WTC11 (cell line): ENCODE data around the gene ABR. TPM values are rescaled to one million over a fixed set of nuclear protein-coding genes. Genes with fewer than 3 reads are reported as not detected.
"Not testable (repeated sequence)": the region's sequence is repeated elsewhere in the genome, so short reads cannot be mapped to it uniquely, and the experiment has no call there.

Experiments
- ATAC-seq: fragments of 200-7000 bp; cut with Tn5 transposase; 2 replicates; pipeline ENCODE4 v1.10.0; 2021; ENCODE audit warnings: mild to moderate bottlenecking, moderate library complexity
- CTCF ChIA-PET: fragments of 300-600 bp; sonication (Branson Sonifier 250); formaldehyde crosslinking; loops from one replicate; lab custom pipeline; 2021; ENCODE audit warnings: antibody characterized with exemption; lab: Charles Lee
- POLR2A ChIA-PET: fragments of 350-600 bp; sonication (Branson Sonifier 250); formaldehyde crosslinking; loops from one replicate; lab custom pipeline; 2021; ENCODE audit warnings: antibody characterized with exemption; lab: Charles Lee
- DNase-seq: peaks from one replicate; pipeline ENCODE4 v3.0.0; 2021; ENCODE audit warnings: low spot score
- H3K27ac Mint-ChIP-seq: 2 replicates; pipeline ENCODE4 v1.8.0; 2021; ENCODE audit warnings: mixed read lengths
- H3K27me3 Mint-ChIP-seq: 2 replicates; pipeline ENCODE4 v1.8.0; 2021; ENCODE audit warnings: low read depth, mild to moderate bottlenecking, moderate library complexity, mixed read lengths
- H3K36me3 Mint-ChIP-seq: 2 replicates; pipeline ENCODE4 v1.8.0; 2021; ENCODE audit warnings: mixed read lengths
- H3K4me1 Mint-ChIP-seq: 2 replicates; pipeline ENCODE4 v1.8.0; 2022; ENCODE audit warnings: mixed read lengths
- H3K4me3 Mint-ChIP-seq: 2 replicates; pipeline ENCODE4 v1.8.0; 2021; ENCODE audit warnings: mild to moderate bottlenecking, moderate library complexity, mixed read lengths
- H3K9me3 Mint-ChIP-seq: 2 replicates; pipeline ENCODE4 v1.8.0; 2021; ENCODE audit warnings: mixed read lengths
- CREB1 ChIP-seq: sonication (generic); formaldehyde crosslinking; IDR thresholded peaks from 2 replicates; pipeline ENCODE4 v1.8.0; 2023; ENCODE audit warnings: mild to moderate bottlenecking, missing genetic modification reagents
- CREM ChIP-seq: sonication (generic); formaldehyde crosslinking; IDR thresholded peaks from 2 replicates; pipeline ENCODE4 v1.8.1; 2022; ENCODE audit warnings: mild to moderate bottlenecking, missing genetic modification reagents, moderate library complexity
- ELF4 ChIP-seq: sonication (generic); formaldehyde crosslinking; IDR thresholded peaks from 2 replicates; pipeline ENCODE4 v1.8.1; 2022; ENCODE audit warnings: low read depth, mild to moderate bottlenecking, moderate library complexity, missing genetic modification reagents
- ESRRA ChIP-seq: sonication (generic); formaldehyde crosslinking; IDR thresholded peaks from 2 replicates; pipeline ENCODE4 v1.8.1; 2022; ENCODE audit warnings: mild to moderate bottlenecking, missing genetic modification reagents, borderline replicate concordance
- GABPB1 ChIP-seq: sonication (generic); formaldehyde crosslinking; IDR thresholded peaks from 2 replicates; pipeline ENCODE4 v1.8.1; 2023; ENCODE audit warnings: mild to moderate bottlenecking, missing genetic modification reagents
- SMAD4 ChIP-seq: sonication (generic); formaldehyde crosslinking; IDR thresholded peaks from 2 replicates; pipeline ENCODE4 v1.8.0; 2022; ENCODE audit warnings: mild to moderate bottlenecking, missing genetic modification reagents
- ZNF138 ChIP-seq: sonication (generic); formaldehyde crosslinking; conservative IDR thresholded peaks from 2 replicates; pipeline ENCODE4 v1.8.1; 2022; ENCODE audit warnings: mild to moderate bottlenecking, moderate library complexity, missing genetic modification reagents
- ZNF263 ChIP-seq: sonication (generic); formaldehyde crosslinking; IDR thresholded peaks from 2 replicates; pipeline ENCODE4 v1.8.1; 2022; ENCODE audit warnings: low read depth, mild to moderate bottlenecking, moderate library complexity, missing genetic modification reagents
- ZNF317 ChIP-seq: sonication (generic); formaldehyde crosslinking; IDR thresholded peaks from 2 replicates; pipeline ENCODE4 v1.8.1; 2023; ENCODE audit warnings: low read depth, mild to moderate bottlenecking, moderate library complexity, missing genetic modification reagents, borderline replicate concordance
- ZNF396 ChIP-seq: fragments of 250-450 bp; sonication (Bioruptor Pico); IDR thresholded peaks from 2 replicates; pipeline ENCODE4 v1.8.0; 2021; ENCODE audit warnings: mild to moderate bottlenecking, moderate library complexity, borderline replicate concordance
- ZNF416 ChIP-seq: fragments of 250-450 bp; sonication (Bioruptor Pico); IDR thresholded peaks from 2 replicates; pipeline ENCODE4 v1.9.0; 2021; ENCODE audit warnings: mild to moderate bottlenecking, inconsistent platforms
- total RNA-seq: library from RNA; stranded (reverse); gene quantifications from 3 replicates; pipeline ENCODE4 v1.2.3, GENCODE V29; 2021
- TF ChIP-seq, protein P1 (sequence below): fragments of 250-450 bp; sonication (Bioruptor Pico); IDR thresholded peaks from 2 replicates; pipeline ENCODE4 v1.9.0; 2021; ENCODE audit warnings: mild to moderate bottlenecking
- TF ChIP-seq, protein P2 (sequence below): sonication (generic); formaldehyde crosslinking; IDR thresholded peaks from 2 replicates; pipeline ENCODE4 v1.8.1; 2022; ENCODE audit warnings: low read depth, mild to moderate bottlenecking, moderate library complexity, missing genetic modification reagents, borderline replicate concordance
- TF ChIP-seq, protein P3 (sequence below): fragments of 250-450 bp; sonication (Bioruptor Pico); IDR thresholded peaks from 2 replicates; pipeline ENCODE4 v1.9.0; 2021; ENCODE audit warnings: moderate library complexity, mild to moderate bottlenecking, inconsistent platforms, borderline replicate concordance
- TF ChIP-seq, protein P4 (sequence below): sonication (generic); formaldehyde crosslinking; IDR thresholded peaks from 2 replicates; pipeline ENCODE4 v1.8.0; 2022; ENCODE audit warnings: mild to moderate bottlenecking, missing genetic modification reagents
- TF ChIP-seq, protein P5 (sequence below): sonication (generic); formaldehyde crosslinking; IDR thresholded peaks from 2 replicates; pipeline ENCODE4 v1.8.1; 2022; ENCODE audit warnings: mild to moderate bottlenecking, moderate library complexity, missing genetic modification reagents
- TF ChIP-seq, protein P6 (sequence below): sonication (generic); formaldehyde crosslinking; IDR thresholded peaks from 2 replicates; pipeline ENCODE4 v1.8.0; 2023; ENCODE audit warnings: mild to moderate bottlenecking, missing genetic modification reagents

The ABR gene
- total RNA-seq, 1 experiment from 2014 or later: 38.0 TPM

DNA sequence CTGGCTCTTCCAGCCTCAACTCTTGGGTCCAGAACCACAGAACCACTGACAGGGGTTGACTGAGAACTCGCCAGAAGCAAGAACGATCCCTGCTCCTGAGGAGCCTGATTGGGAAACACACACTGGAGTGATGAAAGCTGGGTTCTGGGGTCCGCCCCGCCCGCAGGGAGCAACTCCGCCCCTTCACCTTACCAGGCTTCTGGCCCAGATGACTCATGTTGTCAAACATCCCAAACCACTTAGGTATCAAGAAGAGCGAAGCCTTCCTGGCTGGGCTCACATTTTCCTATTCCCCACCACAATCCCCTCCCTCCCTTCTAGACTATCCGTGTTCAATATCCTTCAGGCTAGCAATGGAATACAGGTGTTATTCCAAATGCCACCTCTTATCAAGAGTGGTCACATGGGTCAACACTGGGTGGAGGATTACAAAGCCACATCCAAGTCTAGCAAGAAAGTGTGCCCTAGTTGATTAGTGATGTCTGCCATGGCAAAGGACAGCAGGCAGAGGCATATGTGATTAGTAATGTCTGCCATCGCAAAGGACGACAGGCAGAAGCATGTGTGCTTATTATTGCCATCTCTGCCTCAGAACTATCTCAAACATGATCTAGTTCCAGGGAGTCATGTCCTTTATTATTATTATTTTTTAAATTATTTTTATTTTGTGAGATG lies 112.4 kb downstream of the ABR start:
- TF ChIP-seq GABPB1 (CRISPR knock-in tag): peak; percentile 57; the same call in 1 of the 2 replicates
- no peak for TF ChIP-seq ESRRA (CRISPR knock-in tag)
- Mint-ChIP-seq H3K36me3 (peaks cover 30% of the 10 kb centered on the region), H3K27me3 (0 out of 2 replicates have a peak, but pooled peaks cover 2% of the 10 kb centered on the region), H3K4me3 (no peak overlapping the region), H3K9me3 (peaks cover 15% of the 10 kb centered on the region), H3K27ac (no peak overlapping the region), H3K4me1 (no peaks in the 10 kb centered on the region)
- ChIA-PET POLR2A (no interaction called here), CTCF (no interaction called here)
- DNase-seq (no peak), ATAC-seq (no peak)

DNA sequence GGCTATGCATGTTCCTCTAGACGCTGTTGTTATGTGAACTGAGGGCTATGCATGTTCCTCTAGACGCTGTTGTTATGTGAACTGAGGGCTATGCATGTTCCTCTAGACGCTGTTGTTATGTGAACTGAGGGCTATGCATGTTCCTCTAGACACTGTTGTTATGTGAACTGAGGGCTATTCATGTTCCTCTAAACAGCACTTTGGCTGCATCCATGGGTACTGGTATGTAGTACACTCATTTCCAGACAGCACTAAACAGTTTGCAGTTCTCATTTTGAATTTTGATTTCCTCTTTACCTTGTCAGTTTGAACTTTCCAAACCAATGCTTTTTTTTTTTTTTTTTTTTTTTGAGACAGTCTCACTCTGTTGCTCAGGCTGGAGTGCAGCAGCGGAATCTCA lies 114.4 kb downstream of the ABR start:
- H3K4me3 Mint-ChIP-seq, CTCF ChIA-PET, H3K27me3 Mint-ChIP-seq, ATAC-seq, H3K4me1 Mint-ChIP-seq, DNase-seq, H3K27ac Mint-ChIP-seq, POLR2A ChIA-PET: not testable (repeated sequence)
- H3K9me3 Mint-ChIP-seq: peaks cover 15% of the 10 kb centered on the region
- peaks cover 35% of the 10 kb centered on the region for H3K36me3 Mint-ChIP-seq

DNA sequence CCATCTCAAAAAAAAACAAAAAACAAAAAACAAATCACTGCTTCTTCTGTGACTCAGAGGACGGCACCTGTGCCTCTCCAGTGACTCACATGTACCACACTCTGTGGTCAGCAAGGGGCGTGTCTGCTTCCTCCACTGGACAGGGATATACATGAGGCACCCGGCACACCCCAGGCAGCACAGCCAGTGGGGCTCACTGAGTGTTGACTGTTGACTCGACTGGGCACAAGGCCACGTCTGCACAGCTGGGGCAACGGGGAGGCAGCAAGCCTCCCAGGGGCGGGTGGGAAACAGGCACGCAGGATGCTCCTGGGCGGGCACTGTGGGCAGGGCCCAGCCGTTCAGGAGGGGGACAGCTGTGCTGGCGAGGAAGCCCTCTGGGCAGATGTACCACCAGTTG lies 118.8 kb downstream of the ABR start:
- no peak for ATAC-seq
- H3K4me1 Mint-ChIP-seq: no peaks in the 10 kb centered on the region
- no peak for TF ChIP-seq ZNF396 (CRISPR knock-in tag)
- no peak for TF ChIP-seq SMAD4 (CRISPR knock-in tag)
- TF ChIP-seq, protein P1, sequence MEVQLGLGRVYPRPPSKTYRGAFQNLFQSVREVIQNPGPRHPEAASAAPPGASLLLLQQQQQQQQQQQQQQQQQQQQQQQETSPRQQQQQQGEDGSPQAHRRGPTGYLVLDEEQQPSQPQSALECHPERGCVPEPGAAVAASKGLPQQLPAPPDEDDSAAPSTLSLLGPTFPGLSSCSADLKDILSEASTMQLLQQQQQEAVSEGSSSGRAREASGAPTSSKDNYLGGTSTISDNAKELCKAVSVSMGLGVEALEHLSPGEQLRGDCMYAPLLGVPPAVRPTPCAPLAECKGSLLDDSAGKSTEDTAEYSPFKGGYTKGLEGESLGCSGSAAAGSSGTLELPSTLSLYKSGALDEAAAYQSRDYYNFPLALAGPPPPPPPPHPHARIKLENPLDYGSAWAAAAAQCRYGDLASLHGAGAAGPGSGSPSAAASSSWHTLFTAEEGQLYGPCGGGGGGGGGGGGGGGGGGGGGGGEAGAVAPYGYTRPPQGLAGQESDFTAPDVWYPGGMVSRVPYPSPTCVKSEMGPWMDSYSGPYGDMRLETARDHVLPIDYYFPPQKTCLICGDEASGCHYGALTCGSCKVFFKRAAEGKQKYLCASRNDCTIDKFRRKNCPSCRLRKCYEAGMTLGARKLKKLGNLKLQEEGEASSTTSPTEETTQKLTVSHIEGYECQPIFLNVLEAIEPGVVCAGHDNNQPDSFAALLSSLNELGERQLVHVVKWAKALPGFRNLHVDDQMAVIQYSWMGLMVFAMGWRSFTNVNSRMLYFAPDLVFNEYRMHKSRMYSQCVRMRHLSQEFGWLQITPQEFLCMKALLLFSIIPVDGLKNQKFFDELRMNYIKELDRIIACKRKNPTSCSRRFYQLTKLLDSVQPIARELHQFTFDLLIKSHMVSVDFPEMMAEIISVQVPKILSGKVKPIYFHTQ (CRISPR knock-in tag): no peak
- TF ChIP-seq CREM (CRISPR knock-in tag): no peak
- no peak for TF ChIP-seq ZNF416
- TF ChIP-seq CREB1: no peak
- no peak for TF ChIP-seq ZNF317 (CRISPR knock-in tag)
- no peak for TF ChIP-seq ESRRA (CRISPR knock-in tag)
- TF ChIP-seq, protein P2, sequence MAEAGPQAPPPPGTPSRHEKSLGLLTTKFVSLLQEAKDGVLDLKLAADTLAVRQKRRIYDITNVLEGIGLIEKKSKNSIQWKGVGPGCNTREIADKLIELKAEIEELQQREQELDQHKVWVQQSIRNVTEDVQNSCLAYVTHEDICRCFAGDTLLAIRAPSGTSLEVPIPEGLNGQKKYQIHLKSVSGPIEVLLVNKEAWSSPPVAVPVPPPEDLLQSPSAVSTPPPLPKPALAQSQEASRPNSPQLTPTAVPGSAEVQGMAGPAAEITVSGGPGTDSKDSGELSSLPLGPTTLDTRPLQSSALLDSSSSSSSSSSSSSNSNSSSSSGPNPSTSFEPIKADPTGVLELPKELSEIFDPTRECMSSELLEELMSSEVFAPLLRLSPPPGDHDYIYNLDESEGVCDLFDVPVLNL (CRISPR knock-in tag): no peak
- TF ChIP-seq, protein P3, sequence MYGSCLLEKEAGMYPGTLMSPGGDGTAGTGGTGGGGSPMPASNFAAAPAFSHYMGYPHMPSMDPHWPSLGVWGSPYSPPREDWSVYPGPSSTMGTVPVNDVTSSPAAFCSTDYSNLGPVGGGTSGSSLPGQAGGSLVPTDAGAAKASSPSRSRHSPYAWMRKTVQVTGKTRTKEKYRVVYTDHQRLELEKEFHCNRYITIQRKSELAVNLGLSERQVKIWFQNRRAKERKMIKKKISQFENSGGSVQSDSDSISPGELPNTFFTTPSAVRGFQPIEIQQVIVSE (CRISPR knock-in tag): no peak
- TF ChIP-seq, protein P4, sequence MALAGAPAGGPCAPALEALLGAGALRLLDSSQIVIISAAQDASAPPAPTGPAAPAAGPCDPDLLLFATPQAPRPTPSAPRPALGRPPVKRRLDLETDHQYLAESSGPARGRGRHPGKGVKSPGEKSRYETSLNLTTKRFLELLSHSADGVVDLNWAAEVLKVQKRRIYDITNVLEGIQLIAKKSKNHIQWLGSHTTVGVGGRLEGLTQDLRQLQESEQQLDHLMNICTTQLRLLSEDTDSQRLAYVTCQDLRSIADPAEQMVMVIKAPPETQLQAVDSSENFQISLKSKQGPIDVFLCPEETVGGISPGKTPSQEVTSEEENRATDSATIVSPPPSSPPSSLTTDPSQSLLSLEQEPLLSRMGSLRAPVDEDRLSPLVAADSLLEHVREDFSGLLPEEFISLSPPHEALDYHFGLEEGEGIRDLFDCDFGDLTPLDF (CRISPR knock-in tag): no peak
- TF ChIP-seq ELF4: no peak
- TF ChIP-seq ZNF263 (CRISPR knock-in tag): no peak
- TF ChIP-seq, protein P5, sequence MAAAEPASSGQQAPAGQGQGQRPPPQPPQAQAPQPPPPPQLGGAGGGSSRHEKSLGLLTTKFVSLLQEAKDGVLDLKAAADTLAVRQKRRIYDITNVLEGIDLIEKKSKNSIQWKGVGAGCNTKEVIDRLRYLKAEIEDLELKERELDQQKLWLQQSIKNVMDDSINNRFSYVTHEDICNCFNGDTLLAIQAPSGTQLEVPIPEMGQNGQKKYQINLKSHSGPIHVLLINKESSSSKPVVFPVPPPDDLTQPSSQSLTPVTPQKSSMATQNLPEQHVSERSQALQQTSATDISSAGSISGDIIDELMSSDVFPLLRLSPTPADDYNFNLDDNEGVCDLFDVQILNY (CRISPR knock-in tag): no peak
- TF ChIP-seq ZNF138 (CRISPR knock-in tag): no peak
- TF ChIP-seq, protein P6, sequence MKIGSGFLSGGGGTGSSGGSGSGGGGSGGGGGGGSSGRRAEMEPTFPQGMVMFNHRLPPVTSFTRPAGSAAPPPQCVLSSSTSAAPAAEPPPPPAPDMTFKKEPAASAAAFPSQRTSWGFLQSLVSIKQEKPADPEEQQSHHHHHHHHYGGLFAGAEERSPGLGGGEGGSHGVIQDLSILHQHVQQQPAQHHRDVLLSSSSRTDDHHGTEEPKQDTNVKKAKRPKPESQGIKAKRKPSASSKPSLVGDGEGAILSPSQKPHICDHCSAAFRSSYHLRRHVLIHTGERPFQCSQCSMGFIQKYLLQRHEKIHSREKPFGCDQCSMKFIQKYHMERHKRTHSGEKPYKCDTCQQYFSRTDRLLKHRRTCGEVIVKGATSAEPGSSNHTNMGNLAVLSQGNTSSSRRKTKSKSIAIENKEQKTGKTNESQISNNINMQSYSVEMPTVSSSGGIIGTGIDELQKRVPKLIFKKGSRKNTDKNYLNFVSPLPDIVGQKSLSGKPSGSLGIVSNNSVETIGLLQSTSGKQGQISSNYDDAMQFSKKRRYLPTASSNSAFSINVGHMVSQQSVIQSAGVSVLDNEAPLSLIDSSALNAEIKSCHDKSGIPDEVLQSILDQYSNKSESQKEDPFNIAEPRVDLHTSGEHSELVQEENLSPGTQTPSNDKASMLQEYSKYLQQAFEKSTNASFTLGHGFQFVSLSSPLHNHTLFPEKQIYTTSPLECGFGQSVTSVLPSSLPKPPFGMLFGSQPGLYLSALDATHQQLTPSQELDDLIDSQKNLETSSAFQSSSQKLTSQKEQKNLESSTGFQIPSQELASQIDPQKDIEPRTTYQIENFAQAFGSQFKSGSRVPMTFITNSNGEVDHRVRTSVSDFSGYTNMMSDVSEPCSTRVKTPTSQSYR (CRISPR knock-in tag): no peak
- TF ChIP-seq, all 79 proteins: peak for 0
- peaks cover 12% of the 10 kb centered on the region for H3K9me3 Mint-ChIP-seq
- DNase-seq: no peak
- H3K4me3 Mint-ChIP-seq: no peak overlapping the region
- no peak overlapping the region for H3K27ac Mint-ChIP-seq
- CTCF ChIA-PET: no interaction called here
- H3K36me3 Mint-ChIP-seq: peaks cover 35% of the 10 kb centered on the region
- POLR2A ChIA-PET: no interaction called here
- 0 out of 2 replicates have a peak, but pooled peaks cover 2% of the 10 kb centered on the region for H3K27me3 Mint-ChIP-seq
